ENCODE results near the gene SPAAR. TPM values are rescaled to one million over a fixed set of nuclear protein-coding genes. Genes with fewer than 3 reads are reported as not detected.

The SPAAR gene
- total and polyA plus RNA-seq, 9 of the 15 experiments (the other 6 are each of a cell fraction or from before 2014, with no cell fraction given), result not detected

GRCh38 chr9:35923927-35924763 is 14.9 kb downstream of the SPAAR start (continued):
- TF ChIP-seq CBX8 (IDR thresholded peaks at IDR 0.05; ENCODE audit: borderline replicate concordance, extremely low read depth, low read depth, low read length, poor library complexity, severe bottlenecking) (no peak), ZNF764 (CRISPR knock-in tag; IDR thresholded peaks at IDR 0.05; ENCODE audit: low read depth) (no peak), THRA (IDR thresholded peaks at IDR 0.05) (no peak), POLR2AphosphoS2 (IDR thresholded peaks at IDR 0.05; ENCODE audit: low read length) (no peak), BCOR (IDR thresholded peaks at IDR 0.05) (no peak), ZNF589 (CRISPR knock-in tag; IDR thresholded peaks at IDR 0.05; ENCODE audit: low read depth) (no peak; the same call in 1 of the 2 replicates), ZNF311 (CRISPR knock-in tag; IDR thresholded peaks at IDR 0.05) (no peak), ZNF280B (CRISPR knock-in tag; IDR thresholded peaks at IDR 0.05) (no peak), ZNF431 (CRISPR knock-in tag; IDR thresholded peaks at IDR 0.05) (no peak), BRD4 (IDR thresholded peaks at IDR 0.05) (peak; percentile 66; the same call in 1 of the 2 replicates), GTF2E2 (tag; IDR thresholded peaks at IDR 0.05) (no peak), NRF1 (conservative IDR thresholded peaks at IDR 0.05 in 1 of 2, IDR thresholded peaks at IDR 0.05 in 1 of 2) (0 out of 4 replicates have a peak, but pooled peaks of 1 of the 2 experiments have one; percentile 6), ETV6 (IDR thresholded peaks at IDR 0.05; ENCODE audit: borderline replicate concordance in 1 of 2, low read depth in 2 of 2, low read length in 1 of 2) (peak in 1 of 2 experiments; percentile 10; a peak in 1 of 4 replicates), ETV6 (CRISPR knock-in tag; IDR thresholded peaks at IDR 0.05; ENCODE audit: borderline replicate concordance) (no peak), MBD1 (CRISPR knock-in tag; IDR thresholded peaks at IDR 0.05) (no peak), NFATC3 (IDR thresholded peaks at IDR 0.05) (peak; percentile 41; the same call in 1 of the 2 replicates), ZNF263 (CRISPR knock-in tag; IDR thresholded peaks at IDR 0.05; ENCODE audit: borderline replicate concordance) (no peak), ZNF398 (CRISPR knock-in tag; IDR thresholded peaks at IDR 0.05) (no peak), RBM25 (IDR thresholded peaks at IDR 0.05; ENCODE audit: low read depth, low read length, severe bottlenecking) (no peak), CBFA2T3 (IDR thresholded peaks at IDR 0.05) (peak; percentile 89), PYGO2 (tag; IDR thresholded peaks at IDR 0.05) (no peak), JUNB (CRISPR knock-in tag; conservative IDR thresholded peaks at IDR 0.05) (no peak)

Measured in K562 (cell line).